A549 (cell line): ENCODE data around the gene SGIP1.

Experiments used
- CHD2 ChIP-seq: fragments of 150-350 bp; IDR thresholded peaks from 2 replicates; pipeline ENCODE4 v1.6.1; 2014; ENCODE audit warnings: low read length; ENCODE audit not compliant: partially characterized antibody
- EP300 ChIP-seq, 2 experiments: fragments of >200 bp; sonication (Bioruptor Twin); formaldehyde crosslinking; IDR thresholded peaks; 2 replicates in 1 of 2; 3 replicates in 1 of 2; pipeline ENCODE4 v1.6.1; 2016 to 2017
- GATA3 ChIP-seq: IDR thresholded peaks from 2 replicates; pipeline ENCODE4 v1.6.1; 2012; ENCODE audit warnings: borderline replicate concordance
- HDAC2 ChIP-seq: fragments of 200-600 bp; sonication (generic); IDR thresholded peaks from 2 replicates; pipeline ENCODE4 v1.6.1; 2016
- HOXA7 ChIP-seq: fragments of 250-450 bp; sonication (Bioruptor Pico); IDR thresholded peaks from 2 replicates; pipeline ENCODE4 v1.5.0; 2020; ENCODE audit warnings: mild to moderate bottlenecking, moderate library complexity
- MYC ChIP-seq: IDR thresholded peaks from 2 replicates; pipeline ENCODE4 v1.6.1; 2012; ENCODE audit warnings: mild to moderate bottlenecking, inconsistent platforms, low read length, improper control_type of control experiment, borderline replicate concordance
- POLR2A ChIP-seq: IDR thresholded peaks from 2 replicates; pipeline ENCODE4 v1.6.1; 2012; ENCODE audit warnings: mild to moderate bottlenecking, low read length
- RAD21 ChIP-seq, 2 experiments: fragments of >200 bp in 1 of 2; sonication (Bioruptor Twin) in 1 of 2; formaldehyde crosslinking in 1 of 2; IDR thresholded peaks in 1 of 2; conservative IDR thresholded peaks in 1 of 2; 2 replicates in 1 of 2; 3 replicates in 1 of 2; pipeline ENCODE4 v1.6.1; 2012 to 2018; ENCODE audit warnings: inconsistent platforms in 1 of 2
- TF ChIP-seq, protein P1 (sequence below): IDR thresholded peaks from 2 replicates; pipeline ENCODE4 v1.6.1; 2012
- TF ChIP-seq, protein P2 (sequence below): fragments of >200 bp; sonication (Bioruptor Twin); formaldehyde crosslinking; IDR thresholded peaks from 3 replicates; pipeline ENCODE4 v1.5.1; 2016
- TF ChIP-seq, protein P3 (sequence below): IDR thresholded peaks from 2 replicates; pipeline ENCODE4 v1.6.1; 2012; ENCODE audit warnings: low read depth, borderline replicate concordance
- TF ChIP-seq, protein P4 (sequence below): fragments of 200-600 bp; sonication (generic); IDR thresholded peaks from 2 replicates; pipeline ENCODE4 v1.6.1; 2016; ENCODE audit warnings: antibody characterized with exemption, mild to moderate bottlenecking, moderate library complexity
- TF ChIP-seq, protein P5 (sequence below): fragments of 150-350 bp; IDR thresholded peaks from 2 replicates; pipeline ENCODE4 v1.6.1; 2014; ENCODE audit warnings: low read depth, mild to moderate bottlenecking, low read length

DNA sequence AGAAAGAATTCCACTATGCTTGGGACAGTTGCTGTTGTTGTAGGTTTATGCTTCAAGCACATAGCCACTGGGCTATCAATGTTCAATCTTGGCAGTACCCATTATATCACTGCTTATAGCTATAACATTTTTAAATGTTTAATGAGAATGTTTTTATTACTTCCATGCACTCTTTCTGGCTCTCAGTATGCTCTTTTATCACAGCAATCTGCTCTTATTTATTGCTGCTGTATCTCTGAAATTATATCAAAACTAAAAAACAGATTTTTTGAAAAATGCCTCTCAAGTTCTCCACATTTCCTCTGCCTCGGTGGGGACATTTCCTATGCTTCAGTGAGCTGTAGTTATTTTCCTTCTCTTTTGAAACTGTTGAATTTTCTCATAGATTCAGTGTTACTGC, 5.4 kb upstream of the SGIP1 start:
- TF ChIP-seq RAD21 (conservative IDR thresholded peaks at IDR 0.05 in 1 of 2, IDR thresholded peaks at IDR 0.05 in 1 of 2) (no peak), POLR2A (no peak), CHD2 (no peak), EP300 (IDR thresholded peaks at IDR 0.05) (no peak), HDAC2 (no peak), HOXA7 (CRISPR knock-in tag) (no peak), GATA3 (no peak), MYC (no peak)
- TF ChIP-seq, protein P1, sequence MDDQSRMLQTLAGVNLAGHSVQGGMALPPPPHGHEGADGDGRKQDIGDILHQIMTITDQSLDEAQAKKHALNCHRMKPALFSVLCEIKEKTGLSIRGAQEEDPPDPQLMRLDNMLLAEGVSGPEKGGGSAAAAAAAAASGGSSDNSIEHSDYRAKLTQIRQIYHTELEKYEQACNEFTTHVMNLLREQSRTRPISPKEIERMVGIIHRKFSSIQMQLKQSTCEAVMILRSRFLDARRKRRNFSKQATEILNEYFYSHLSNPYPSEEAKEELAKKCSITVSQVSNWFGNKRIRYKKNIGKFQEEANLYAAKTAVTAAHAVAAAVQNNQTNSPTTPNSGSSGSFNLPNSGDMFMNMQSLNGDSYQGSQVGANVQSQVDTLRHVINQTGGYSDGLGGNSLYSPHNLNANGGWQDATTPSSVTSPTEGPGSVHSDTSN = no peak
- TF ChIP-seq, protein P2, sequence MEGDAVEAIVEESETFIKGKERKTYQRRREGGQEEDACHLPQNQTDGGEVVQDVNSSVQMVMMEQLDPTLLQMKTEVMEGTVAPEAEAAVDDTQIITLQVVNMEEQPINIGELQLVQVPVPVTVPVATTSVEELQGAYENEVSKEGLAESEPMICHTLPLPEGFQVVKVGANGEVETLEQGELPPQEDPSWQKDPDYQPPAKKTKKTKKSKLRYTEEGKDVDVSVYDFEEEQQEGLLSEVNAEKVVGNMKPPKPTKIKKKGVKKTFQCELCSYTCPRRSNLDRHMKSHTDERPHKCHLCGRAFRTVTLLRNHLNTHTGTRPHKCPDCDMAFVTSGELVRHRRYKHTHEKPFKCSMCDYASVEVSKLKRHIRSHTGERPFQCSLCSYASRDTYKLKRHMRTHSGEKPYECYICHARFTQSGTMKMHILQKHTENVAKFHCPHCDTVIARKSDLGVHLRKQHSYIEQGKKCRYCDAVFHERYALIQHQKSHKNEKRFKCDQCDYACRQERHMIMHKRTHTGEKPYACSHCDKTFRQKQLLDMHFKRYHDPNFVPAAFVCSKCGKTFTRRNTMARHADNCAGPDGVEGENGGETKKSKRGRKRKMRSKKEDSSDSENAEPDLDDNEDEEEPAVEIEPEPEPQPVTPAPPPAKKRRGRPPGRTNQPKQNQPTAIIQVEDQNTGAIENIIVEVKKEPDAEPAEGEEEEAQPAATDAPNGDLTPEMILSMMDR = no peak
- TF ChIP-seq, protein P3, sequence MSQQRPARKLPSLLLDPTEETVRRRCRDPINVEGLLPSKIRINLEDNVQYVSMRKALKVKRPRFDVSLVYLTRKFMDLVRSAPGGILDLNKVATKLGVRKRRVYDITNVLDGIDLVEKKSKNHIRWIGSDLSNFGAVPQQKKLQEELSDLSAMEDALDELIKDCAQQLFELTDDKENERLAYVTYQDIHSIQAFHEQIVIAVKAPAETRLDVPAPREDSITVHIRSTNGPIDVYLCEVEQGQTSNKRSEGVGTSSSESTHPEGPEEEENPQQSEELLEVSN = no peak
- TF ChIP-seq, protein P4, sequence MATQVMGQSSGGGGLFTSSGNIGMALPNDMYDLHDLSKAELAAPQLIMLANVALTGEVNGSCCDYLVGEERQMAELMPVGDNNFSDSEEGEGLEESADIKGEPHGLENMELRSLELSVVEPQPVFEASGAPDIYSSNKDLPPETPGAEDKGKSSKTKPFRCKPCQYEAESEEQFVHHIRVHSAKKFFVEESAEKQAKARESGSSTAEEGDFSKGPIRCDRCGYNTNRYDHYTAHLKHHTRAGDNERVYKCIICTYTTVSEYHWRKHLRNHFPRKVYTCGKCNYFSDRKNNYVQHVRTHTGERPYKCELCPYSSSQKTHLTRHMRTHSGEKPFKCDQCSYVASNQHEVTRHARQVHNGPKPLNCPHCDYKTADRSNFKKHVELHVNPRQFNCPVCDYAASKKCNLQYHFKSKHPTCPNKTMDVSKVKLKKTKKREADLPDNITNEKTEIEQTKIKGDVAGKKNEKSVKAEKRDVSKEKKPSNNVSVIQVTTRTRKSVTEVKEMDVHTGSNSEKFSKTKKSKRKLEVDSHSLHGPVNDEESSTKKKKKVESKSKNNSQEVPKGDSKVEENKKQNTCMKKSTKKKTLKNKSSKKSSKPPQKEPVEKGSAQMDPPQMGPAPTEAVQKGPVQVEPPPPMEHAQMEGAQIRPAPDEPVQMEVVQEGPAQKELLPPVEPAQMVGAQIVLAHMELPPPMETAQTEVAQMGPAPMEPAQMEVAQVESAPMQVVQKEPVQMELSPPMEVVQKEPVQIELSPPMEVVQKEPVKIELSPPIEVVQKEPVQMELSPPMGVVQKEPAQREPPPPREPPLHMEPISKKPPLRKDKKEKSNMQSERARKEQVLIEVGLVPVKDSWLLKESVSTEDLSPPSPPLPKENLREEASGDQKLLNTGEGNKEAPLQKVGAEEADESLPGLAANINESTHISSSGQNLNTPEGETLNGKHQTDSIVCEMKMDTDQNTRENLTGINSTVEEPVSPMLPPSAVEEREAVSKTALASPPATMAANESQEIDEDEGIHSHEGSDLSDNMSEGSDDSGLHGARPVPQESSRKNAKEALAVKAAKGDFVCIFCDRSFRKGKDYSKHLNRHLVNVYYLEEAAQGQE = no peak
- TF ChIP-seq, protein P5, sequence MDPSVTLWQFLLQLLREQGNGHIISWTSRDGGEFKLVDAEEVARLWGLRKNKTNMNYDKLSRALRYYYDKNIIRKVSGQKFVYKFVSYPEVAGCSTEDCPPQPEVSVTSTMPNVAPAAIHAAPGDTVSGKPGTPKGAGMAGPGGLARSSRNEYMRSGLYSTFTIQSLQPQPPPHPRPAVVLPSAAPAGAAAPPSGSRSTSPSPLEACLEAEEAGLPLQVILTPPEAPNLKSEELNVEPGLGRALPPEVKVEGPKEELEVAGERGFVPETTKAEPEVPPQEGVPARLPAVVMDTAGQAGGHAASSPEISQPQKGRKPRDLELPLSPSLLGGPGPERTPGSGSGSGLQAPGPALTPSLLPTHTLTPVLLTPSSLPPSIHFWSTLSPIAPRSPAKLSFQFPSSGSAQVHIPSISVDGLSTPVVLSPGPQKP = no peak
